GM12878 (cell line): ENCODE measurements around the gene FAM118B. TPM values are rescaled to one million over a fixed set of nuclear protein-coding genes. Genes with fewer than 3 reads are reported as not detected.

Source experiments
- ATAC-seq: fragments of 200-7000 bp; cut with Tn5 transposase; 3 replicates; pipeline ENCODE4 v1.9.1; 2020; ENCODE audit warnings: mild to moderate bottlenecking, moderate library complexity
- BruUV-seq: library from RNA; stranded (reverse); fragments of 400-500 nt; replicated peaks from 2 replicates; lab custom pipeline; 2021; lab: Mats Ljungman, UMichigan
- CTCF ChIA-PET: fragments of 300-600 bp; sonication (Branson Sonifier 250); formaldehyde crosslinking; extraction: SDS; loops from one replicate; lab custom pipeline; 2021; ENCODE audit warnings: inconsistent platforms; lab: Yijun Ruan, JAX
- POLR2A ChIA-PET: fragments of 350-600 bp; formaldehyde crosslinking; extraction: SDS; loops from one replicate; lab custom pipeline; 2021; ENCODE audit warnings: inconsistent platforms; lab: Charles Lee
- RAD21 ChIA-PET: fragments of 300-600 bp; sonication (Branson Sonifier 250); formaldehyde crosslinking; loops from one replicate; lab custom pipeline; 2023; ENCODE audit warnings: antibody characterized with exemption; ENCODE audit not compliant: unreplicated experiment; lab: Charles Lee
- SMC1A ChIA-PET: fragments of 300-600 bp; sonication (Branson Sonifier 250); formaldehyde crosslinking; loops from one replicate; lab custom pipeline; 2023; ENCODE audit not compliant: unreplicated experiment, uncharacterized antibody; lab: Charles Lee
- DNase-seq: peaks from one replicate; pipeline ENCODE4 v3.0.0-alpha.2; 2011; ENCODE audit warnings: low read depth, low spot score
- FAIRE-seq: peaks from 3 replicates; lab custom pipeline; 2011; peaks lifted over from hg19 to GRCh38; lab: Jason Lieb, UNC
- H2AFZ ChIP-seq: 2 replicates; pipeline ENCODE4 v1.6.0; 2011; ENCODE audit warnings: low read depth, low read length, control low read depth; ENCODE audit not compliant: control insufficient read depth
- H3K27ac ChIP-seq: 2 replicates; pipeline ENCODE4 v1.5.1; 2011; ENCODE audit warnings: control low read depth; ENCODE audit not compliant: control insufficient read depth, insufficient read depth
- H3K27me3 ChIP-seq, 2 experiments: replicated peaks in 1 of 2; 2 replicates each; pipeline versions ENCODE4 v1.6.0 to v1.6.1; 2011; ENCODE audit warnings: low read length in 1 of 2; ENCODE audit not compliant: control insufficient read depth in 2 of 2, insufficient read depth in 2 of 2
- H3K36me3 ChIP-seq, 2 experiments: 2 replicates each; pipeline ENCODE4 v1.5.1; 2011; ENCODE audit warnings: low read length in 1 of 2; ENCODE audit not compliant: control insufficient read depth in 2 of 2, insufficient read depth in 2 of 2
- H3K4me1 ChIP-seq: 2 replicates; pipeline ENCODE4 v1.6.1; 2011; ENCODE audit warnings: mild to moderate bottlenecking, low read length, moderate library complexity, mixed read lengths; ENCODE audit not compliant: control insufficient read depth, insufficient read depth
- H3K4me2 ChIP-seq: 2 replicates; pipeline ENCODE4 v1.6.0; 2011; ENCODE audit warnings: control low read depth; ENCODE audit not compliant: control insufficient read depth, insufficient read depth
- H3K4me3 ChIP-seq: fragments of 200-600 bp; sonication (generic); 2 replicates; pipeline ENCODE4 v1.5.1; 2016
- H3K79me2 ChIP-seq: 2 replicates; pipeline ENCODE4 v1.6.0; 2011; ENCODE audit warnings: low read length; ENCODE audit not compliant: control insufficient read depth, insufficient read depth
- H3K9ac ChIP-seq: 2 replicates; pipeline ENCODE4 v1.8.0; 2011; ENCODE audit warnings: low read length, control low read depth, mixed read lengths; ENCODE audit not compliant: control insufficient read depth, insufficient read depth
- H3K9me3 ChIP-seq: replicated peaks from 3 replicates; pipeline ENCODE4 v1.5.1; 2011; ENCODE audit warnings: mild to moderate bottlenecking, low read length; ENCODE audit not compliant: control insufficient read depth, insufficient read depth
- H4K20me1 ChIP-seq: 2 replicates; pipeline ENCODE4 v1.6.0; 2011; ENCODE audit not compliant: control insufficient read depth, insufficient read depth
- BACH1 ChIP-seq: fragments of 450-650 bp; IDR thresholded peaks from 2 replicates; pipeline ENCODE4 v1.6.1; 2017; ENCODE audit warnings: mild to moderate bottlenecking, borderline replicate concordance
- BCL3 ChIP-seq: IDR thresholded peaks from 2 replicates; pipeline ENCODE4 v1.6.1; 2011; ENCODE audit warnings: borderline replicate concordance, low read depth, mild to moderate bottlenecking, moderate library complexity, low read length; ENCODE audit not compliant: insufficient read depth, poor library complexity, severe bottlenecking
- CEBPB ChIP-seq, 2 experiments: fragments of 150-350 bp in 1 of 2; IDR thresholded peaks; 2 replicates each; pipeline ENCODE4 v1.6.1; 2012 to 2014; ENCODE audit warnings: low read depth in 2 of 2, low read length in 2 of 2, borderline replicate concordance in 1 of 2, inconsistent platforms in 1 of 2
- E2F4 ChIP-seq: IDR thresholded peaks from 2 replicates; pipeline ENCODE4 v1.6.1; 2012; ENCODE audit warnings: low read depth, low read length, improper control_type of control experiment
- ESRRA ChIP-seq: IDR thresholded peaks from 2 replicates; pipeline ENCODE4 v1.6.1; 2012; ENCODE audit warnings: mild to moderate bottlenecking, low read length, improper control_type of control experiment
- GABPA ChIP-seq: IDR thresholded peaks from 2 replicates; pipeline ENCODE4 v1.6.1; 2014; ENCODE audit warnings: antibody characterized with exemption, low read depth, mild to moderate bottlenecking, inconsistent platforms
- GATAD2B ChIP-seq: fragments of 450-650 bp; conservative IDR thresholded peaks from 2 replicates; pipeline ENCODE4 v1.6.1; 2017; ENCODE audit warnings: low read depth, mild to moderate bottlenecking, moderate library complexity
- IRF4 ChIP-seq: IDR thresholded peaks from 2 replicates; pipeline ENCODE4 v1.6.1; 2011; ENCODE audit warnings: low read depth, low read length
- LARP7 ChIP-seq: fragments of 450-650 bp; IDR thresholded peaks from 2 replicates; pipeline ENCODE4 v1.6.1; 2017; ENCODE audit warnings: mild to moderate bottlenecking
- MEF2B ChIP-seq: fragments of 450-650 bp; IDR thresholded peaks from 2 replicates; pipeline ENCODE4 v1.6.1; 2018; ENCODE audit warnings: mild to moderate bottlenecking, moderate library complexity; ENCODE audit not compliant: partially characterized antibody, poor library complexity, severe bottlenecking
- NFYB ChIP-seq: IDR thresholded peaks from 2 replicates; pipeline ENCODE4 v1.6.1; 2011; ENCODE audit warnings: low read depth, mild to moderate bottlenecking, low read length, improper control_type of control experiment, moderate library complexity; ENCODE audit not compliant: insufficient read depth
- NRF1 ChIP-seq: conservative IDR thresholded peaks from 2 replicates; pipeline ENCODE4 v1.6.1; 2011; ENCODE audit warnings: mild to moderate bottlenecking, low read depth, low read length, improper control_type of control experiment
- PAX5 ChIP-seq: IDR thresholded peaks from 2 replicates; pipeline ENCODE4 v1.6.1; 2011; ENCODE audit warnings: low read depth, low read length, borderline replicate concordance
- PAX8 ChIP-seq: fragments of 450-650 bp; IDR thresholded peaks from 2 replicates; pipeline ENCODE4 v1.6.1; 2017; ENCODE audit warnings: mild to moderate bottlenecking, moderate library complexity
- POLR2A ChIP-seq: IDR thresholded peaks from 2 replicates; pipeline ENCODE4 v1.6.1; 2011; ENCODE audit warnings: low read depth, mild to moderate bottlenecking, low read length
- POU2F2 ChIP-seq: IDR thresholded peaks from 3 replicates; pipeline ENCODE4 v1.6.1; 2011; ENCODE audit warnings: low read depth, mild to moderate bottlenecking, low read length, borderline replicate concordance
- SIN3A ChIP-seq: IDR thresholded peaks from 2 replicates; pipeline ENCODE4 v1.6.1; 2012; ENCODE audit warnings: low read depth, low read length, improper control_type of control experiment
- SMC3 ChIP-seq: IDR thresholded peaks from 2 replicates; pipeline ENCODE4 v1.6.1; 2011; ENCODE audit warnings: low read length, improper control_type of control experiment, borderline replicate concordance
- SREBF2 ChIP-seq: IDR thresholded peaks from 2 replicates; pipeline ENCODE4 v1.6.1; 2012; ENCODE audit warnings: mild to moderate bottlenecking, low read length
- TARDBP ChIP-seq: IDR thresholded peaks from 2 replicates; pipeline ENCODE4 v1.6.1; 2016; ENCODE audit warnings: borderline replicate concordance
- WGBS: methylation state at CpG from one replicate; pipeline ENCODE4 v1.1.6; 2016; ENCODE audit warnings: low lambda C conversion rate; ENCODE audit not compliant: insufficient replicate concordance, insufficient coverage; ENCODE audit errors: missing lambda C conversion rate; 5-methylcytosine and 5-hydroxymethylcytosine counted together
- in situ Hi-C: fragments of 300-500 bp; cut with MboI; formaldehyde crosslinking; loops from 9 replicates; pipeline ENCODE4 v1.14.3; 2018; ENCODE audit warnings: mixed read lengths
- intact Hi-C: fragments of 100-400 bp; cut with micrococcal nuclease; formaldehyde crosslinking; loops from one replicate; pipeline ENCODE4 v1.14.2; 2022; ENCODE audit not compliant: unreplicated experiment
- polyA plus RNA-seq, 11 experiments: library from polyadenylated mRNA; depleted of rRNA in 4 of 11; unstranded in 6 of 11; stranded (reverse) in 5 of 11; fragments of >200 nt; fragmentation: Nextera tagmentation in 4 of 11; fragmentation: Illumina TruSeq in 1 of 11; extraction: Ambion mirVana in 4 of 11; extraction: Trizol in 1 of 11; gene quantifications; 1 replicate in 1 of 11; 2 replicates in 10 of 11; pipeline versions ENCODE4 v1.2.1 to v1.2.3, GENCODE V29; 2011 to 2016; ENCODE audit warnings: inconsistent platforms in 2 of 11, missing spikeins in 2 of 11, low read depth in 1 of 11
- total RNA-seq, 4 experiments: library from RNA; depleted of rRNA in 3 of 4; stranded (reverse); fragments of >200 nt in 3 of 4; fragmentation: Illumina TruSeq in 1 of 4; extraction: Trizol in 1 of 4; gene quantifications; 2 replicates each; pipeline versions ENCODE4 v1.2.1 to v1.2.3, GENCODE V29; 2013 to 2021
- TF ChIP-seq, protein P1 (sequence below): IDR thresholded peaks from 2 replicates; pipeline ENCODE4 v1.6.1; 2011; ENCODE audit warnings: low read depth, low read length, improper control_type of control experiment, borderline replicate concordance

FAM118B gene
- total and polyA plus RNA-seq, 10 of the 15 experiments (the other 5 are each of a cell fraction or from before 2014, with no cell fraction given): 12.8 to 29.7 (median 16.5) TPM

DNA sequence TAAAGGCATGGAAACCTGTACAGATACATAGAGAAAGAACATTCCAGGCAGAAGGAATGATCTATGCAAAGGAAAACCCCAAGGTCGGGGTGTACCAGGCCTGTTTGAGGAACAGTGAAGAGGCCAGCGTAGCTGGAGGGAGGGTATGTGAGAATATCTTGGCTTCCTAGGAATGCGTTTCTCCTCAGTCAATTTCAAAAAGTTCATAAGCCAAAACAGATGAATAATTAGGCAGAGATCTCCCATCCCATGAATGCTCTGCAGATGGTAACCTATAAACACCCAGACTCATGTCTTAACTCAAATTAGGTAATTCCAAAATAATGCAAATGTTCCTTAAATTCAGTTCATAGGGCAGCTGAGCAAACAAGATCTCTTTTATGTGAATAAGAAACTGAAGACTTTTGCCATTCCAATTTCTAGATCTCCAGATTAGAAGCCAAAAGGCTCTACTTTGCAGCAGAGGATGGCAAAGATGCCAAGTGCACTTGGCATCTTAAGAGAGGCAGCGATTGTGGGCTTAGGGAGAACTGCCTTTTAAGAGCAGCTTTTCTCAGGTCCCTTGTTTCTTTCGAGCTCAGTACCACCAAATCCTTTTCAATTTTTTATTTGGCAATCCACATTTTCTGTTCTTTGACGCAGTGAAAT is 13.2 kb downstream of the FAM118B start (continued):
- TF ChIP-seq PAX8 (no peak), IRF4 (no peak), NRF1 (no peak), POLR2A (no peak), GATAD2B (no peak), TARDBP (no peak), BACH1 (no peak)
- TF ChIP-seq, protein P1, sequence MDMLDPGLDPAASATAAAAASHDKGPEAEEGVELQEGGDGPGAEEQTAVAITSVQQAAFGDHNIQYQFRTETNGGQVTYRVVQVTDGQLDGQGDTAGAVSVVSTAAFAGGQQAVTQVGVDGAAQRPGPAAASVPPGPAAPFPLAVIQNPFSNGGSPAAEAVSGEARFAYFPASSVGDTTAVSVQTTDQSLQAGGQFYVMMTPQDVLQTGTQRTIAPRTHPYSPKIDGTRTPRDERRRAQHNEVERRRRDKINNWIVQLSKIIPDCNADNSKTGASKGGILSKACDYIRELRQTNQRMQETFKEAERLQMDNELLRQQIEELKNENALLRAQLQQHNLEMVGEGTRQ: no peak

DNA sequence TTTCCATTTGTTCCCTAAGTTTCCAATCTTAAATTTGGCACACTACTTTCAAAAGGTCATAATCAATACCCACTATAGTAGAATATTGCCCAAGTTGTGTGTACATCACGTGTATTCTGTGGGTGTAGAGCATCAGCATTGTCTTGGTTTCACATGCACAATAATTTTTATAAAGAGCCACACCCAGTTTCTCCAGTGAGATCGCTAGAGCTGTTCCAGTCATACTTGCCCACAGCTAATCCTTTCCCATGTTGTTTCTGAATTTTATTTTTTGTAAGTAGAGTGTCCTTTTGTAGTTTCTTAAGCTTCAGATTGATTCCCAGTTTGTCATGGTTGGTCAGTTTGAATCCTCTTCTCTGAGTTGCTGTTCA is 13.7 kb downstream of the FAM118B start:
- SMC1A ChIA-PET: interaction anchor here (1.4 kb wide), 1 partner anchor 8 kb away, joined by 3 read pairs; no protein-coding TSS in a partner anchor

More for the DNA sequence above, 13.7 kb downstream of the FAM118B start:
- Histone ChIP-seq H3K27ac (no peak overlapping the region), H3K79me2 (peaks cover 3% of the 10 kb centered on the region), H3K4me1 (peaks cover under 1% of the 10 kb centered on the region; the same call in 1 of the 2 replicates), H3K4me3 (no peak overlapping the region), H2AFZ (no peak overlapping the region), H3K9me3 (no peaks in the 10 kb centered on the region), H3K4me2 (no peak overlapping the region), H4K20me1 (no peaks in the 10 kb centered on the region), H3K9ac (no peak overlapping the region), H3K27me3 (no peaks in the 10 kb centered on the region), H3K36me3 (peaks cover 0 to 4% of the 10 kb centered on the region in 2 experiments; a peak in 2 of 4 replicates)
- ChIA-PET RAD21 (no interaction called here), POLR2A (interaction anchor here (0.6 kb wide), 1 partner anchor 332 kb away, joined by 3 read pairs; no protein-coding TSS in a partner anchor), CTCF (interaction anchor here (1.0 kb wide), 1 partner anchor 255 kb away, joined by 4 read pairs; no protein-coding TSS in a partner anchor)
- no peak for DNase-seq
- BruUV-seq: no TSS peak
- no peak for TF ChIP-seq E2F4
- no peak for TF ChIP-seq SMC3
- TF ChIP-seq MEF2B: no peak
- TF ChIP-seq LARP7: no peak
- no peak for TF ChIP-seq PAX5
- no peak for TF ChIP-seq BCL3
- TF ChIP-seq NFYB: no peak
- no peak for TF ChIP-seq CEBPB (IDR thresholded peaks at IDR 0.05; ENCODE audit: borderline replicate concordance in 1 of 2, low read depth in 2 of 2, low read length in 2 of 2)
- no peak for TF ChIP-seq GABPA
- TF ChIP-seq ESRRA: no peak
- no peak for TF ChIP-seq POU2F2
- no peak for TF ChIP-seq SIN3A
- no peak for TF ChIP-seq SREBF2
- intact Hi-C loops (no loop called here), in situ Hi-C loops (no loop called here)
- 90% methylated on average over 2 of the region's 2 CpGs for WGBS
- no peak for ATAC-seq
- no peak for FAIRE-seq
